NCI-H510A treated with DMSO at 0.1 percent for 48 hours (cell line): ENCODE measurements around the gene FAM89B.
A peak's percentile ranks its signal among the peaks of the same experiment; 100 is the strongest.

Source experiments
- DNase-seq: peaks from one replicate; lab custom pipeline; 2025; lab: John Stamatoyannopoulos, UW

The FAM89B gene

DNA sequence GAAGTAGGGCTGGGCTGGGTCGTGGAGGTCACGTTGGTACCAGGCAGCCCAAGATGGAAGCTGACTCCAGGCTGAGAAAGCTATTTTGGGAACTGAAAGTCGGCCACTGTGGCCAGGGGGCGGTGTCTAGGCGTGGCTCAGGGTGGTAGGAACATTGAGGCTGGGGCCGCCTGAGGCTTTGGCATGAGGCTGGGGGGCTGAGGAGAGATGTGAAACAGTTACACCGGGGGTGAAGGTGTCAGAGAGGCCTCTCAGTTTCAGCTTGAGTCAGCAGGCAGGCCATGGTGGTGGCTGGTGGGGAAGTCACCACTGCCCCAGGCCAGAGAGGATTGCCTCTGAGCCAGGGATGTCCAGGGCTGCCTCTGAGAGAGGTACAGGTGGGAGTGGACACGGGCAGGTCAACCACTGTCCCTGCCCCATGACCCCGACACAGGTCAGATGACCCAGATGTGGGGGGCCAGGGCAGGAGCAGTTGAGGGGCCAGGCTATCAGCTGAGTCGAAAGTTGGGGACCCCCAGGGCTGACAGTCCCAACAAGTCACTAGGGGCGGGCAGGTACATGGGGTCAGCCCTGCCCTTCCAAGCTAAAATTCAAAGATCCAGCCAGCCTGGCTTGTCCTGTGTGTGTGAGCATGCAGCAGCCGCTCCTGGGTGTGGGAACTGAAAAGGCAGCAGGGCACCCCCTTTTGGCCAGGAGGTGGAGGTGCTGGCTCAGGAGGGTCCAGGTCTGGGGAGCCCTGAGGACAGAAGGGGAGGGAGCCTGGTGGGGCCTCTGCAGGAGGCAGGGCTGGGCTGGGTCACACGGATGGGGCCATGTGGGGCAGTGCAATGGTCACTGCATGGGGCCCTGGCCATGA is 16.1 kb downstream of the FAM89B start:
- DNase-seq: peak; percentile 29

DNA sequence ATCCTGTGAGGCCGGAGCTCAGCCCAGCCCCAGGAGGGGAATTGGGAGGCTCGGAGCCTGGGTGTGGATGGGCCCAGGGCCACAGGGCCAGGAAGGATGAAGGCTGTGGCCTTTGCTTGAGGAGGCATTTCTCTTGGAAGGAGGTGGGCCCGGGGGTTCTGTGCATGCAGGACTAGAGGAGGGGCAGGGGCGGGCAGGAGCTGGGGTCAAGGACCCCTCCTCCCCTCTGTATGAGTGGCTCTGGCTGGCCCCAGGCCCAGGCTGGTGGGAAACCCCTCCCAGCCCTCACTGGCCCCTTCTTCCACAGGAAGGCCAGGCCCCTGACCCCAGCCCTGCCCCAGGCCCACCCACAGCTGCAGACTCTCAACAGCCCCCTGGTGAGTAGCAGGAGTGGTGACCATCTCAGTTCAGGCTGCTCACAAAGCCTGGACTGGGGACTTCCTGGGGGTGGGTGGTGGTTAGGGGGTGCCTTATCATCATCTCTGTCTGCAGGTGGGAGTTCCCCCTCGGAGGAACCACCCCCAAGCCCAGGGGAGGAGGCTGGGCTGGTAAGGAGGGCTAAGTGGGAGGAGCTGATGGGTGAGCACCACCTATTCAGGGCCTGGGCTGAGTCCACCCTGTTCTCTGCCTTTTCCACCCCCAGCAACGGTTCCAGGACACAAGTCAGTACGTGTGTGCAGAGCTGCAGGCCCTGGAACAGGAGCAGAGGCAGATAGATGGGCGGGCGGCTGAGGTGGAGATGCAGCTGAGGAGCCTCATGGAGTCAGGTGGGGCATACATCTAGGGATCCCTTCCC is 17.3 kb downstream of the FAM89B start:
- DNase-seq: no peak

DNA sequence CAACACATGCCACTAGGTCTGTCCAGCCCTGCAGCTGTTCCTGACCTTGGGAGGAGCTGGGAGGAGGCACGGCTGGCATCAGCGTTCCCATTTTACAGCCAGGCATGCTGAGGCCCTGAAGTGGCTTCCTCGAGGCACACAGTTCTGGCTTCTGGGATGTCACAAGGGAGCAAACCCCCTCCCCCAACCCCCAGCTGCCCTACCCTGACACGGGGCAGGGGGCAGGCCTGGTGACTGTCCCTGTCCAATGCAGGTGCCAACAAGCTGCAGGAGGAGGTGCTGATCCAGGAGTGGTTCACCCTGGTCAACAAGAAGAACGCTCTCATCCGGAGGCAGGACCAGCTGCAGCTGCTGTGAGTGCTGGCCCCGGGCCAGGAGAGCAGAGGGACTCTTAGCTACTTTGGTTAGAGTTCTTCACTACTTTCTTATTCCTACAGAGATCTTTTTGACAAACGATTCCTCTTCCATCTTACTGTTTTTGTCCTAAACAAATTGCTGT is 18.0 kb downstream of the FAM89B start:
- DNase-seq: peak; percentile 77

DNA sequence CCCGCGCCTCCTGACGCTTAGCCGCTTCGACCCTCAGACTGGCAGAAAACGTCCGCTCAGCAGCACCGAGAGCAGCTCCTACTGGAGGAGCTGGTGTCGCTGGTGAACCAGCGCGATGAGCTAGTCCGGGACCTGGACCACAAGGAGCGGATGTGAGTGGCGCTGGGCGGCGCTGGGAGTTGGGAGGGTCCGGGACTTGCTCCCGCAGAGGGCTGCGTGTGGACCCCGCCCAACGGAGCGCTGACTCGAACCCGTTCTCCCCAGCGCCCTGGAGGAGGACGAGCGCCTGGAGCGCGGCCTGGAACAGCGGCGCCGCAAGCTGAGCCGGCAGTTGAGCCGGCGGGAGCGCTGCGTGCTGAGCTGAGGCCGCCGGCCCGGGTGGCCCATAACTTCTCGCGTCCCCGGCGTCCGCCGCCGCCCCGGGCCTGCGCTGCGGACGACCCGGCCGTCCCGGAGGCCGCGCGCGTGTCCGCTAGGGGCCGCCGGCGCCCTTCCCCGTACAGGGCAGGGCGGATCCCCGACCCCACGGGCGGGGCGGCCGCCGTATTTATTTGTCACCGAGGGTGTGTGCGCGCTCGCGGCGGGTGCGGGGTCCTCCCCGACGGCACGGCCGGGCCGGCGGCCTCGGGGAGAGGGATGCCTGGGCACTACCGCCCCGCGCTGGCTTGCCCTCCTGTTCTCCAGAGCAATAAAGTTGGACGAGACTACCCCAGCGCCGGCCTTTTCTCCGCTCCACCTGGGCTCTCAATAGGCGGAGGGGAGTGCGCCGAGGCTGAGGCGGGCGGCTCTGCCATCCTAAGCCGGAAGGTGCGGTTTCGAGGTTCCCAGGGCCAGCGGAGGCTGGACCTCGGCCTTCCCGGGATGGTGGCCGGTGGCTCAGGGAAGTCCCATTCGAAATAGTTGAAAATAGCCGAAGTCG is 19.9 kb downstream of the FAM89B start:
- DNase-seq: no peak

DNA sequence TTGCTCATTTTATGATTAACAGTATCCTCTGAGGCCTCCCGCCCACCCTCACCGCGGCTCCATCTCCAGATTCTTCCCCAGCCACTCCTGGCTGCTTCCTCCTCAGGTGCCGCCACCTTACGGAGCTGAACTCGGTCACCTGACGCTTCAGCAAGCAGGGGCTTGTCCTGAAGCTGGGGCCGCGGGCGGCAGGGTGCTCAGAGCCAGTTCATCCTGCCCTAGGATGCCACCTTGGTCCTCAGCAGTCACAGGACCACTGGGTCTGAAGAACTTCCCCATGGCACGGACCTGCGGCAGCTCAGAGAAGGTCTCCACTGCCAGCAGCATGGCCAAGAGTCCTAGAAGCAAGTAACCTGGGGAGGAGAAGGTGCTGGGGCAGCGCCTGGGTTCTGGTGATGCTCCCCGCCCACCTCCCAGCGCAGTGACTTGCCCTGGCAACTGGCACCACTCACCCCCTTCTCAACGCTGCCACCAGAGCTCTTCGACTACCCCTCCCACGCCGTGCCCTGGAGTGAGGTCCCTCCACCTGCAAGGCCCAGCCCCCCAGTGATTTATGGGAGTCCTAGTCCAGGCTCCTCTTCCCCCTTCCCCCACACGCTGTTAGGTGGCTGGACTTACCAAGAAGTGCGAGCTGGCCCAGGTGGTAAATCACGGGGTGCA is 20.6 kb downstream of the FAM89B start:
- DNase-seq: no peak

DNA sequence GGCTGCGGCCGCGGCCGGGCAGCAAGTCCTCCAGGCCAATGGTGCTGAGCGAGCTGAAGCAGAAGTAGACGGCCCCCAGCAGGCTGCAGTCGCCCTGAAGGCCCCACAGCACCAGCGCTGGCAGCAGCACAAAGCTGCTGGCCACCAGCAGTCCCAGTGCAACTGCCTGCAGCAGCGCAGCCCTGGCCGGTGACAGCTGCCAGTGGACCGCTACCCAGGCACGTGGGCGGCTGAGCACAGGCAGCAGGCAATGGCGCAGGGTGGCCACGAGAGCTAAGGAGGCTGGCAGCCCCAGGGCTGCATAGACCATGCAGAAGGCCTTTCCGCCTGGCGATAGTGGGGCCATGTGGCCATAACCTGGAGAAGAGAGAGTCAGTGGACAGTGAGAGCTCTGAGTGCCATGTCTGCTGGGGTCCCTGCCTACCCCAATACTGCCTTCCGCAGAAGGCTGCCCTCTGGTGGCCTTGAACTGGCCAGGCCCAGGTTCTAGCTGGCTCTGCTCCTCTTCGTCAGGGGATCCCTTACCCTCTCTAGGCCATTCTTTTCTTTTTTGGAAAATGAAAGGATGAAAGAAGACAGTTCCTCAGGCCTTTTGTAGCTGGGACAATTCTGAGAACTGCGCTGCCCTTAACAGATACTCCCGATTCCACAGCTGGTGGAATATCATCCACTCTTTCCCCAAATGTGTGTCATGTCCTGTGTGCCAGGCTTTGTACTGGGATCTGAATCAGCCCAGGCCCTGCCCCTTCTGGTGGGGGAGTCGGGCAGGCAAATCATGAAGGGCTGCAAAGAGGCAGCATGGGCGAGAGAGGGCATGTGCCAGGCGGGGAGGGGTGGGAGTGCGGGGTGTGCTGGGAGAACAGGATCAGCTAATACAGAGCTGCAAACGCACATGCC is 21.4 kb downstream of the FAM89B start:
- DNase-seq: no peak

DNA sequence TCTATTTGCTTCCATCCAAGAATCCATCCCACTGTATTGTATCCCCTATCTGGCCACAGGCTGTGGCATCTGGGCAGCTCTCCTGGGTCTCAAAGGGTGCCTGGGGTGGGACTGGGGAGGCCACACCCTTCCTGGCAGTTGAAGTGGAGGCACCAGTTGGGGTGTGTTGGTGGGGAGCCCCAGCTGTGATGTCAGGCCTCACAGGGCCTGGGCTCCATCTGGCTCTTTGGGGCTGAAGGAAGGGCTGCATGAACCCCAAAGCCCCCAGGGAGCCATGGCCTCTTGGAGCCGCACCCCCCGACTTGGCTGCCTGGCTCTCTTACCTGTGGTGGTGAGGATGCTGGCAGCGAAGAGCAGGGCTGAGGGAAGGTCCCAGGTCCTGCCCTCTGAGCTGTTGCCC is 22.8 kb downstream of the FAM89B start:
- DNase-seq: no peak

DNA sequence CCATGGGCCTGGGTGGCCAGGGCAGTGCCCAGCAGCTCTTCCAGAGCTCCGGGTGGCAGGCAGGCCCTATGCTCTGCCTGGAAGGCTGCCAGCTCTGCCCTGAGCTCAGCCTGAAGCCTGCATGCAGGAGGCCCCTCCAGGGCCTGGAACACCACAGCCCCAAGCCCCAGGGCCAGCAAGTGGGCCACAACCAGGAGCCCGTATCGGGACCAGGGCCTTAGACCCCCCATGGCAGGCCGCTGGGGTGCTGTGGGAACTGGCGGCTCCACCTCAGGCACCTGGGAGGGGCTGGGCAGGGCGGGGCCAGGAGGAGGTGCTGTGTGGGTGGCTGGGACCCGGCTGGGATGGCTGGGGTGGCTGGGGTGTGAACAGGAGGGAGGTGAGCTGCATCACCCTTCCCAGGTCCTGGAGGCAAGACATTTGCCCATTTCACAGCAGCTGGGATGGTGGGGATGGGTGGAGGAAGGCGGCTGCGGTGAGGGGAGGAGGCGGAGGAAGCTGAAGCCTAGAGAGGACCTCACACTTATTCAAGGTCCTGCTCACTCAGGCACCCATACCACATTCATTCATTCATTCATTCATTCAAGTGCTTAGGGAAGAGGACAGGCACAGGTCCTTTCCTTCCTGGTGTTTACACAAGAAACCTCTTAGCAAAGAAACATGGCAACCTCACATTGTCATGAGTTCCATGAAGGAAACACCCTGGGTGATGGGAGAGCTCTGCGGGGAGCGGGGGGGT is 23.4 kb downstream of the FAM89B start, which contains the start of gene KCNK7:
KCNK7 (minus strand) TSS at position 258 of the 739 bp plus-strand sequence; CDS start at position 230, 28 bp downstream.
- DNase-seq: no peak

DNA sequence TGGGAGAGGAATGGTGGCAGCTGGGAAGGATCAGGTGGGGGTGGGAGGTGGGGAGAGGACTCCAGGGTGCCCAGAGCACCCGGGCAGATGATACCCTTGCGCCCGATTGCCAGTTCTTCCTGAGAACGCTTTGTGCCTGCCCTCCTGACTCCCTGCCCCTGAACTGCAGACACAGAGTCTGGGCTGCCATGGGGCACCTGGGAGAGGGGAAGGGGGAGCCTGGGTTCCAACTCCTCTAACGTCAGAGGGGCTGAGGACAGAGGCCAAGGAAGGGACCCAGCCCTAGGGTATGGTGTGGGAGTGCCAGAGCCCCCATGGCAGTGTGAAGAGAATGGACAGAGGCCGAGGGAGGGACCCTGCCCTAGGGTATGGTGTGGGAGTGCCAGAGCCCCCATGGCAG is 24.2 kb downstream of the FAM89B start:
- DNase-seq: no peak

DNA sequence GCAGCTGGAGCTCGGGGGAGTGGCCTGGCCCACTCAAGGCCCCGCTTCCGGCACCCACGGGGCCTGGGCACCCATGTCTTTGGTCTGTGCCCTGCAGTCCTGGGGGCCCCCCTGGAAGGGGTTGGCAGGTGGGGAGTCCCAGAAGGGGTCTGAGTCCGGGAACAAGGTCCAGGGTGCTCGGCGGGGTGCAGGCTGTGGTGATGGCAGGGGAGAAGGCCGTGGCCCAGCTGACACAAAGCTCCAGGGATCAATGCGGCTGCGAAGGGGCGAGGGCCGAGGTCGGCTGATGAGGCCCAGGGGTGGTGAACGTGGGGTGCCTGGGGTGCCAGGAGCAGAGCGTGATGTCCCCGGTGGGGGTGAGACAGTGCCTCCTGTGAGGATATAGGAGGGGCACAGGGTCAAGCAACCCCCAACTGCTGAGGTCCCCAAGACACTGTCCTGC is 25.9 kb downstream of the FAM89B start:
- no peak for DNase-seq

DNA sequence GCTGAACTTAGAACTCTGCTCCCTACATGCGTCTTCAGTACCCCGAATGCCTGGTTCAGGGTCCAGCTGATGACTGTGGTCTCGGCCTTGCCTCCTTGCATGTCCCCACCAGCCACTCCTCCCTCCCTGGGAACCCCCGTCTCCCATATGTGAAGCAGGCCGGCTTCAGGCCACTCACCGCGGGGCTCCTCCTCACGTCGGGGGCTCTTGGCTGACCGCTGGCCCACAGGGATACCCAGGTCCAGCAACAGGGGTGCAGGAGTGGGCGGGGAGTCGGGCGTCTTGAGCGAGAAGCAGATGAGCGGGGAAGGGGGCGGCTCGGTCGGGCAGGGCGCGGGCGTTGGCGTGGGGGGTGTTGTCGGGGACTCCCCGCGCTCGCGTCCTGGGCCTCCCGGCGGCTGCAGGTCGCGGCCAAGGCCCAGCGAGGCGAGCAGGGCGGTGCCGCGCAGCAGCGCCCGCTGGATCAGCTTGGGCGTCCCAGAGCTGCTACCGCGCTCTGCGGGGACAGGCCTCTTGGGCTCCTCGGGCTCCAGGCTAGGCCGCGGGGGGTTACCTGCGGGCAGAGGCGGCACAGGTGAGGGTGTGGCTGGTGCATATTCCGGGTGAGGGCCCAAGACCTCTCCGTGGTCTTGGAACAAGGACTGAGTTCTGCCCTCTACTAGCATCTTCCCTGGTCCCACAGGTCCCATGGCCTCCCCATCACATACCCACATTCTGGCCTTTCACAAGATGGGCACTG is 27.0 kb downstream of the FAM89B start:
- DNase-seq: no peak

DNA sequence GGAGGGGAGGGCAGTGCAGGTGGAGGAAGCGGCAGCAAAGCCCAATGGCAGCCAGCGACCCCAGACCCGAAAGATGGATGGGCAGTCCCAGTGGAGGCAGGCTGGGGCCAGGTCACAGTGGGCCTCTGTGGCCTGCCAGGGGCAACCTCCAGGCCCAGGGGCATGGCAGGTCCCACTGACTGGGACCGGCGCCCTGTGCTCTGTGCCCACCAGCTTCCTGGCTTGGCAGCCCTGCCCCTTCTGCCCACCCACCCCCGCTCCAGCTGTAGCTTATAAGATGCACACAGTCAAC is 27.6 kb downstream of the FAM89B start:
- DNase-seq: no peak

DNA sequence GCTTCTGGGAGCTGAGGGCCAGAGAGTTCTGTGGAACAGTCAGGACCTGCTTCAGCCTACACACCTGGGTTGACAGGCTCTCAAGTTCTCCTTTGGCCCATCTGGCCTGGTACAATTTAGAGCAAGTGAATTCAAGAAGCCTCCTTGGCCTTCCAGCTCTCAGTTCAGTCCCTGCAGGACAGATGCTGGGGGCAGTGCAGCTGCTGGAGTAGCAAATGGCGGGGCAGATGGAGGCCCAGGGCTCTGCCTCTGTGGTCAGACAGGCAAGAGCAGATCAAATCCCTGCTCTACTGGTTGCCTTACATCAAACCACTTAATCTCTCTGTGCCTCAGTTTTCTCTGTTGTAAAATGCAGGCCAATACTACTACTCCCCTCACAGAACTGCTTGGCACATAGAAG is 31.9 kb downstream of the FAM89B start:
- DNase-seq: no peak

DNA sequence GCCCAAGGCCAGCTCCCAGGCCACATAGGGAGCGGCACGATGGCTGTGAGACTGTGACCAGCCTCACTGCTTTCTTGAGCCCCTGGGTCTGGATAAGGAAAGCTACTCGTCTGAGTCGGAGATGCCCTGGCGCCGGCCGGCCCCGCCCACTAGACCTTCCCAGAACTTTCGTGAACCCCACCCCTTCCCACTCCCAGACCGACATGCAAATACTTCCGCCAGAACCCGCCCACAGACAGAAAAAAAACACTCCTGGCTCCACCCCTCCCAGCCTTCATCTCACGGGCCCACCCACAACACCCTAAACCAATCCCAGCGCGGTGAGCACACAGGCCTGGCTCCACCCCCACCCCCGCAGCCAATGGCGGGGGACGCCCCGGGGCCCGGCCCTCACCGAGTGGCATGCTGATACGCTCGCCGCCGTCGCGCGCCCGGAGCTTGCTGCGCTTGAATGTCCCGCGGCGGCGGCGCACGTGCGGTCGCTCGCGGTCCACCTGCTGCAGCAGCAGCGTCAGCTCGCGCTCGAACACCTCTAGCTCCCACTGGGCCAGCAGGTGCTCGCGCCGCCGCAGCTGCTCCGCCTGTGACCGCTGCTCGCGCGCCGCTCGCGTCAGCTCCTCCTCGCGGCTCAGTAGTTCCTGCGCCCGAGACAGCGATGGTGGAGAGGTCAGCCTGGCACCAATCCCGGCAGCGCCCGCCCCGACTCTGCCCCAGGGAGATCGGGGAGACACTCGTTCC is 34.7 kb downstream of the FAM89B start:
- no peak for DNase-seq

DNA sequence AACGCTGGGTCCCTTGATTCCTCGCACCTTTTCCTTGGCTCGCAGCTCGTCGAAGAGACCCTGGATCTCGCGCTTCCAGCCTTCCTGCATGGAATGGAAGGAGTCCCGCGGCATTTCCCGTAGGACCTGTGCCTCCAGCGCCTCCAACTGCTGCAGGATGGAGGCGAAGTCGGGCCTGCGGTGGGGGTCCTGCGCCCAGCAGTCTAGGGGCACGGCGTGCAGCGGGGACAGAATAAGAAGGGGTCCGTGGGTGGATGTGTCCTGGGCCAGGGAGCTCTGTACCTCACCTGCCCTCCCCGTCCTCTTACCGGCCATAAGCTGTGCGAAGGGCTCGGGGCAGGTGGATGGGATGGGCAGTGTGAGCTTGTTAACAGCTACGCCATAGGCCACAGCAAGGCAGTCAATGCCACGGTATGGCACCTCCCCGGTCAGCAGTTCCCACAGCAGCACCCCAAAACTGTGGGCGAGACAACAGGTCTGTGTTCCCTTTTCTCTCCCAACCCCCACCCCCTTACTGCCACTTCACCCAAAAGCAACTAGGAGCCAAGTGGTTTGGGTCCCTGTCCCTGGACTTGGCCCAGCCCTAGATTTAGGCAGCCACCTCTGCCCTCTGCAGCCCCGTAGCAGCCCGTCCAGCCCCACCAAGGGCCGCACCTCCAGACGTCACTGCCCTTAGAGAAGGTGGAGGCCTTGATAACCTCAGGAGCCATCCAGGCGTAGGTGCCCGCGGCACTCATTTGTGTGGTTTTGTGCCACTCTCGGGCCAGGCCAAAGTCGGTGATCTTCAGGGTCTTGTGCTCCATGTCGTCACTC is 35.5 kb downstream of the FAM89B start:
- DNase-seq: no peak

DNA sequence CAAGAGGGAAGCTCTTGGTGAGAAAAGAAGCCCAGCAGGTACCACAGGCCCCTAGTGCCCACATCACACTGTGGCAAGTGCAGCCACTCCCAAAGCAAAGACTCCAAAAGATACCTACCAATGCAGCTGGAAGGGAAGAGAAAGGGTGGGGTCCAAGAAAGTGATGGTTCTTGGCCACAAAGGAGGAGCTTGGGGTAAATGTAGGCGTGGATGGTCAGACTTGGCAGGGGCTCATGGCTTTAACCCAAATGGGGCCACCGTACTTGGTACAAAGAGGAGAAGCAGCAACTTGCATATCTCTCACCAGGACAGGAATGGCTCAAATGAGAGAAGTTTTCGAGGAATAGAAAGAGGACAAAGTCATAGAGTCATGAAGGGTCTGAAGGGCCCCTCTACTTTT is 36.9 kb downstream of the FAM89B start:
- DNase-seq: no peak

DNA sequence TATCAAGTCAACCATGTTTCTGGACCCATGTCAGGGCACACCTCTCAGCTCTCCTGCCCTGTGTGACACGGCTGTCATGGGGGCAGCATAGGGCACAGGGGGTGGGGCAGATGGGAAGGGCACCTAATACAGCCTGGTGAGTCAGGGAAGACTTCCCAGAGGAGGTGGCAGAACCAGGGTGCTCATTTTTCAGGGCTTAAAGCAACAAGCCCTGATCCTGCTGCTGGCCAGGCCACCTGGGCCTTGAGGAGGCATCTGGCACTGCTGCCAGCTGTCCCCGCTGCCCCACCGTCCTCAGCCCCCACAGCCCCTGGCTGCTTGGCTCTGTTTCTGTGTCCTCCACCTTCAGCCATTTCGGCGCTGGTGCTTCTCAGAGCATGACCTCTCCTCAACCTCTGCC is 37.3 kb downstream of the FAM89B start:
- no peak for DNase-seq
